ENCODE measurements around the gene PARVB.

DNA sequence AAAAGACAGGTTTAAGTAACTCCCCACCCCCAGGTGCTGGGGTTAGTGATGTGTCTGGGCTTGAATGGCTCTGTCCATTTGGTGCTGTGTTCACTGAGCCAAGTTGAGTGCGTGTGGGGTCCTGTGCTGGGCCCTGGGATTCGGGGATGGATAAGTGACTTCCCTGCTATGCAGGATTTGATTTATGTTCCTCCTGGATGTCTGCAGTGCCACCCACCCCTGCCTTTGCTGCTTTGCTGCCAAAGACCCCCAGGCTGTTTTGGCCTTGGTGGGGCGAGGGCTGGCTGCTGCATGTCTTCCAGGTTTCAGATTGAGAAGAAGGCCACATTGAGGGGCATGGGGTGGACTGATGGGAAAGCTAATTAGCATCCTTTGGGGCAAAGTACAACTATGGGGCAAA is 78.8 kb downstream of the PARVB start:
- TF ChIP-seq, protein P1, sequence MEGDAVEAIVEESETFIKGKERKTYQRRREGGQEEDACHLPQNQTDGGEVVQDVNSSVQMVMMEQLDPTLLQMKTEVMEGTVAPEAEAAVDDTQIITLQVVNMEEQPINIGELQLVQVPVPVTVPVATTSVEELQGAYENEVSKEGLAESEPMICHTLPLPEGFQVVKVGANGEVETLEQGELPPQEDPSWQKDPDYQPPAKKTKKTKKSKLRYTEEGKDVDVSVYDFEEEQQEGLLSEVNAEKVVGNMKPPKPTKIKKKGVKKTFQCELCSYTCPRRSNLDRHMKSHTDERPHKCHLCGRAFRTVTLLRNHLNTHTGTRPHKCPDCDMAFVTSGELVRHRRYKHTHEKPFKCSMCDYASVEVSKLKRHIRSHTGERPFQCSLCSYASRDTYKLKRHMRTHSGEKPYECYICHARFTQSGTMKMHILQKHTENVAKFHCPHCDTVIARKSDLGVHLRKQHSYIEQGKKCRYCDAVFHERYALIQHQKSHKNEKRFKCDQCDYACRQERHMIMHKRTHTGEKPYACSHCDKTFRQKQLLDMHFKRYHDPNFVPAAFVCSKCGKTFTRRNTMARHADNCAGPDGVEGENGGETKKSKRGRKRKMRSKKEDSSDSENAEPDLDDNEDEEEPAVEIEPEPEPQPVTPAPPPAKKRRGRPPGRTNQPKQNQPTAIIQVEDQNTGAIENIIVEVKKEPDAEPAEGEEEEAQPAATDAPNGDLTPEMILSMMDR (IDR thresholded peaks at IDR 0.05; ENCODE audit: low read depth, low read length), result no peak
- no peak for TF ChIP-seq MYC (IDR thresholded peaks at IDR 0.05; ENCODE audit: low read depth, low read length)
- TF ChIP-seq, protein P2, sequence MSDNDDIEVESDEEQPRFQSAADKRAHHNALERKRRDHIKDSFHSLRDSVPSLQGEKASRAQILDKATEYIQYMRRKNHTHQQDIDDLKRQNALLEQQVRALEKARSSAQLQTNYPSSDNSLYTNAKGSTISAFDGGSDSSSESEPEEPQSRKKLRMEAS (IDR thresholded peaks at IDR 0.05; ENCODE audit: low read depth, low read length), result no peak
